IPS DF 4.7 (cell line): Measurements from ENCODE around the gene ALDH16A1.
A peak's percentile ranks its signal among the peaks of the same experiment; 100 is the strongest.
"Not testable (repeated sequence)": the region's sequence is repeated elsewhere in the genome, so short reads cannot be mapped to it uniquely, and the experiment has no call there.

Experiments
- DNase-seq: peaks from one replicate; pipeline ENCODE4 v3.0.0-alpha.2; 2013; ENCODE audit warnings: low spot score; ENCODE audit errors: extremely low read depth

Gene ALDH16A1

DNA sequence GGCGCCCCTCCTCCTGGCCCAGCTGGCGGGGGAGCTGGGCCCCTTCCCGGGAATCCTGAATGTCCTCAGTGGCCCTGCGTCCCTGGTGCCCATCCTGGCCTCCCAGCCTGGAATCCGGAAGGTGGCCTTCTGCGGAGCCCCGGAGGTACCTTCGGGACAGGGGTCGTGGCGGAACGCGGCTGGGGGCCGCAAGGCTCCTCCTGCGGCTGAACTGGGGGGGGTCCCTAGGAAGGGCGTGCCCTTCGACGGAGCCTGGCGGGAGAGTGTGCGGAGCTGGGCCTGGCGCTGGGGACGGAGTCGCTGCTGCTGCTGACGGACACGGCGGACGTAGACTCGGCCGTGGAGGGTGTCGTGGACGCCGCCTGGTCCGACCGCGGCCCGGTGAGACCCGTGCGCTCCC is 8.6 kb downstream of the ALDH16A1 start:
- DNase-seq, result no peak

DNA sequence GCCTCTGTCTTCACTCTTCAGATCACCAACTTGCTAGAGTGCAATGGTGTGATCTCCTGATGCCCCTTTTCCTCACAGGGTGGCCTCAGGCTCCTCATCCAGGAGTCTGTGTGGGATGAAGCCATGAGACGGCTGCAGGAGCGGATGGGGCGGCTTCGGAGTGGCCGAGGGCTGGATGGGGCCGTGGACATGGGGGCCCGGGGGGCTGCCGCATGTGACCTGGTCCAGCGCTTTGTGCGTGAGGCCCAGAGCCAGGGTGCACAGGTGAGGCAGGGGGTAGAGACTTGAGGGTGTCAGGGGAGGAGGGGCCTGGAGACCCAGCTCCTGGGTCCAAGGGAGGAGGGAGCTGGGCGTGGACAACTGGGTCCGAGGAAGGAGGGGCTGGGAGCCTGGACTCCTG is 9.5 kb downstream of the ALDH16A1 start:
- DNase-seq, result no peak

DNA sequence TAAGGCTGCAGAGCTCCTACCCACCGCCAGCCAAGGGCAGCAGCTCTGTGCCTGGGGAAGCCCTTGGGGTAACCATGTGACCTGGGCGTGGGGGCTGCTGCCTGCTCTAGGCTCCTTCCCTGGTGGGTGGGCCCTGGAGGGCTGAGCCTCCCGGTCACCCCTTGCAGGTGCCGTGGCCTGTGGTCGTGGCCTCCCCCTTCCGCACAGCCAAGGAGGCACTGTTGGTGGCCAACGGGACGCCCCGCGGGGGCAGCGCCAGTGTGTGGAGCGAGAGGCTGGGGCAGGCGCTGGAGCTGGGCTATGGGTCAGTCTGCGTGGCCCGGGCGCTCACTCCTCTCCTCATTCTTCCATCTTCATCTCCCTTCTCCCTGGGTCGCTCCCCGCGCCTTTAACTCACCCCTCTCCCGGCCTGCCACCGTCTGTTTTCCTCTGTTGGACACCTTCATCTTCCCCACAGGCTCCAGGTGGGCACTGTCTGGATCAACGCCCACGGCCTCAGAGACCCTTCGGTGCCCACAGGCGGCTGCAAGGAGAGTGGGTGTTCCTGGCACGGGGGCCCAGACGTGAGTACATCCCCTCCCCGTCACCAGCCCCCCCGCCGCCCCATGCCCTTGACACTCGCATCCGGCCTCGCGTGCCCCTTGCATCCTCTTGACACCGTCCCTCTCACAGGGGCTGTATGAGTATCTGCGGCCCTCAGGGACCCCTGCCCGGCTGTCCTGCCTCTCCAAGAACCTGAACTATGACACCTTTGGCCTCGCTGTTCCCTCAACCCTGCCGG is 11.1 kb downstream of the ALDH16A1 start:
- no peak for DNase-seq

DNA sequence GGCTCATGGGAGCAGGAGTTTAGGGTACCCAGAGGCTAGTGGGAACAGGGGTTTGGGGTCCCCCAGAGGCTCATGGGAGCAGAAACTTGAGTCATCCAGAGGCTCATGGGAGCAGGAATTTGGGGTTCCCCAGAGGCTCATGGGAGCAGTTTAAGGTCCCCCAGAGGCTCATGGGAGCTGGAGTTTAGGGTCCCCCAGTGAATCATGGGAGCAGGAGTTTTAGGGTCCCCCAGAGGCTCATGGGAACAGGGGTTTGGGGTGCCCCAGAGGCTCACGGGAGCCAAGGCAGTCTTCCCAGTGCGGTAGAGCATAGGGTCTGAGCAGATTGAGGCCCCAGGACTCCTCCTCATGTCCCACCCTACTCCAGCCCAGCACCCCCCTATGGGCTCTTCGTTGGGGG is 12.3 kb downstream of the ALDH16A1 start:
- DNase-seq, result no peak

DNA sequence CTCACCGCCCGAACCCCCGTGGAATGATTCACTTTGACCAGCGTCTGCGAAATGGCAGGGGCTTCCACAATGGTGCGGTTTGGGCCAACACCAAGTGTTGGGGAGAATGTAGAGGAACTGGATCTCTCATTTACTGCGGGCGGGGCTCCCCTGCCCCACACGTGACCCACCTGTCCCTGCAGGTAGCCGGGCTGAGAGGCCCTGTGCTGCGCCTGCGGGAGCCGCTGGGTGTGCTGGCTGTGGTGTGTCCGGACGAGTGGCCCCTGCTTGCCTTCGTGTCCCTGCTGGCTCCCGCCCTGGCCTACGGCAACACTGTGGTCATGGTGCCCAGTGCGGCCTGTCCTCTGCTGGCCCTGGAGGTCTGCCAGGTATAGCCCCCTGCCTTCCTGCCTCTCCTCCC is 15.2 kb downstream of the ALDH16A1 start:
- no peak for DNase-seq

DNA sequence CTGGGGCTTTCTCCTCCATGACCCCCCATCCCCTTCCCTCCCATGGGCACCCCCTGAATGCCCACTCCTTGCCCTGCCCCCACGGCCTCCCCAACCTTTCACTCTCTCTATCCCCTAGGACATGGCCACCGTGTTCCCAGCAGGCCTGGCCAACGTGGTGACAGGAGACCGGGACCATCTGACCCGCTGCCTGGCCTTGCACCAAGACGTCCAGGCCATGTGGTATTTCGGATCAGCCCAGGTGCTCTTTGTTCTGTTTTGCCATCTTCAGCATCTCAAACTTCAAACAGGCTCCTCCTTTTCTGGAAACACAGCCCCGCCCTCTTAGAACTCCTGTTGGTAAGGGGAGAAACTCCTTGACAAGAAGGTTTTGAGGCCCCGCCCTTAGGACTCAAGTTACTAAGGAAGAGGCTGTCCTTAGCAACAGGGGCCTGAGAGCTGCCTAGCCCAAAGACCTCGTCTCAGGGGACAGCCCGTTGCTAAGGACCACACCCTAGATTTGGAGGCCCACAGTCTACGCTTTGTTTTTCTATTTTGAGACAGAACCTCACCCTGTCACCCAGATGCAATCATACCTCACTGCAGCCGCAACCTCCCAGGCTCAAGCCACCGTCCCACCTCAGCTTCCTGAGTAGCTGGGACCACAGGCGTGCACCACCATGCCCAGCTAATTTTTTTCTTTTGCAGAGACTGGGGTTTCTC is 15.9 kb downstream of the ALDH16A1 start:
- DNase-seq, result peak; percentile 82

DNA sequence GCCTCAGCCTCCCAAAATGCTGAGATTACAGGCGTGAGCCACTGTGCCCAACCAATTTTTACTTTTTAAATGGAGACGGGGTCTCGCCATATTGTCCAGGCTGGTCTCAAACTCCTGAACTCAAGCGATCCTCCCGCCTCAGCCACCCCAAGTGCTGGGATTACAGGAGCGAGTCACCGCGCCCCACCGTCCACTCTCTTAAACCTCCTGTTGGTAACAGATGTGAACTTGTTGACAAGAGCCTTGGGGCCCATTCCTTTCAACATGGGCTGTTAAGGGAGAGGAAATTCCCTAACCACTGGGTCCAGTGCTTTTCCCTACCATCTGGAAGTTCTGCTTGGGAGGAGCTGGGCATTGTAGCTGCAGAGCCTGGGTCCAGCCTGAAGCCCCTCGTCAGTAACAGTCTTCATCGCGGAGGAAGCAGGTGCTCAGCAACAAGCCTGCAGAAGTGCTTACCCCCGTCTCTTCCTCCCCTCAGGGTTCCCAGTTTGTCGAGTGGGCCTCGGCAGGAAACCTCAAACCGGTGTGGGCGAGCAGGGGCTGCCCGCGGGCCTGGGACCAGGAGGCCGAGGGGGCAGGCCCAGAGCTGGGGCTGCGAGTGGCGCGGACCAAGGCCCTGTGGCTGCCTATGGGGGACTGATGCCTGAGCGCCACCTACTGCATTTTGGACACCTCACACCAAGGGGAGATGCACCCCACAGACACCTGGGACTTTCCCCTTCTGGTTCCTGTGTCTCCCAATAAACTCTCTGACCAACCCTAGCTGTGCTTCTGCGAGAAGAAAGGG is 17.0 kb downstream of the ALDH16A1 start:
- no peak for DNase-seq

DNA sequence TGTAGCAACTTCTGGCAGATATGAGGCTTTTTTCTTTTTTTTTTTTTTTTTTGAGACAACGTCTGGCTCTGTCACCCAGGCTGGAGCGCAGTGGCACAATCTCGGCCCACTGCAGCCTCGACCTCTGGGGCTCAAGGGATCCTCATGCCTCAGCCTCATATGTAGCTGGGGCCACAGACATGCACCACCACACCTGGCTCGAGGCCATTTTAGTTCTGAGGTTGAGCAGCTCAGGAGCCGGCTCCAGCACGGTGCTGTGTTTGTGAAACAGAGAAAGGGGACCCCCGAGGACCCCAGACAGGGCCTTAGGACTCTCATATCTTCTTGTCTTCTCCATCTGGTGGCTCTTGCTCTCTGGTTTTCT is 17.6 kb downstream of the ALDH16A1 start:
- no peak for DNase-seq

DNA sequence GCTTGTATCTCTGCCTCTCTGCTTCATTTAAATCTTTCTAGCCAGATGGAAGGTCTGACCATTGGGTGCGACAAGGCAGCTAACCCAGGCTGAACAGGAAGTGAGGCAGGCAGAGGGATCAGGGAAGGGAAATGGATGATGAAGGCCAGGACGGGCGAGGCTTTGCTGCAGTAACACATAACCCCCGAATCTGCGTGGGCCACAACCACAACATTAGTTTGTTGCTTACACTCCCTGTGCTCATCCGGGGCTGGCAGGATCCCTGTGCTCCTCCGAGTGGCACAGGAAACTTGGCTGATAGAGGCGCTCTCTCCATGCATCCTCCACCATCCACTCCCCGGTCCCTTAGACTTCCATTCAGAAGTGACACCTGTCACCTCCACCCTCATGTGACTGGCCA is 19.9 kb downstream of the ALDH16A1 start:
- DNase-seq, result no peak

DNA sequence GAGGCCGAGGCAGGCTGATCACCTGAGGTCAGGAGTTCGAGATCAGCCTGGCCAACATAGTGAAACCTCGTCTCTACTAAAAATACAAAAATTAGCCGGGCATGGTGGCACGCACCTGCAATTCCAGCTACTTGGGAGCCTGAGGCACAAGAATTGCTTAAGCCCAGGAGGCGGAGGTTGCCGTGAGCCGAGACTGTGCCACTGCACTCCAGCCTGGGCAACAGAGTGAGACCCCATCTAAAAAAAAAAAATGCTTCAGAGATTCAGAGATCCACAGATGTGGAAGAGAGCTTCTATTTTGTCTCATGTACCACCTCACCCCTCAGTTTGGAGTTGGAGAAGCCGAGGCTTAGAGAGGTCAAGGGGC is 20.5 kb downstream of the ALDH16A1 start:
- DNase-seq, result not testable (repeated sequence)

DNA sequence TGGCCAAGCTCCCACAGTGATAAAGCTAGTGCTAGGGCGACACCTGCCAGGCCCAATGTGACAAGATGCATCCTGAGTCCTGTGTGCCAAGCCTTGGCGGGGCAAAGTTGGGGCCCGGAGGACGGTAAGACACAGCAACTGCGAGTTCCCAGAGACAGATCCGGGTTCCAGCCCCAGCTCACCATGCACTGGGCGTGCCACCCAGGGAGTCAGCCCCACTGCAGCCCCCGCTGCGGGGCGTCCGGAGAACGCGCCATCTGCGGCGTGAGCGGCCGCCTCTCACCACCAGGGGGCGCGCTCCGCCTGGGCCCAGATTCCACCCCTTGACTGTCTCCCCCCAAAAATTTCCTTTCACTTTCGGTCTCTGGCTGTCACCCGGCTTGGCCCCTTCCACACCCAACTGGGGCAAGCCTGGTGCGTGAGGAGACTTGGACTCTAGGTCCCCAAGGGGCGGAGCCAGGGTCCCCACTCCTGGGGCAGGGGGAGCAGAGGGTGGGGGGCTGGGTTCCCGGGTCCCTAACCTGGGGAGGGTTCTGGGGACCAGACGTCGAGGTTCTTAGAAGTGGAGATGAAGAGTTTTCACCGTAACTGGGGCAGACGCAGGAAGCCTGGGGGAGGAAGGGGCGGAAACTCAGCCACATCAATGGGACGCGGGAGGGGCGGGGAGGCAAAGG is 21.0 kb downstream of the ALDH16A1 start, which contains the start of gene FLT3LG:
Gene FLT3LG (plus strand): TSS at position 348 of the 674 bp plus-strand sequence. CDS start 425 bp downstream, outside the sequence.
- DNase-seq, result no peak

DNA sequence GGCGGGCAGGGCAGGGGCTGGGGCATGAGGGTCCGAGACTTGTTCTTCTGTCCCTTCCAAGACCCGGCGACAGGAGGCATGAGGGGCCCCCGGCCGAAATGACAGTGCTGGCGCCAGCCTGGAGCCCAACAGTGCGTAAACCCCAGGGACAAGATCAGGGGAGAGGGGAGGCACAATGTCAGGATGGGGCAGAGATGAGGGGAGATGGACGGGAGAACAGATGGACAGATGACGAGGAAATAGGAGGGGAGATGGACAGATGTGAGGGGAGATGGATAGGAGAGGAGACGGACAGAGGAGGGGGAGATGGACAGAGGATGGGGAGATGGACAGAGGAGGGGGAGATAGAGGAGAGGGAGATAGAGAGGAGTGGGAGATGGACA is 21.5 kb downstream of the ALDH16A1 start:
- DNase-seq, result no peak

DNA sequence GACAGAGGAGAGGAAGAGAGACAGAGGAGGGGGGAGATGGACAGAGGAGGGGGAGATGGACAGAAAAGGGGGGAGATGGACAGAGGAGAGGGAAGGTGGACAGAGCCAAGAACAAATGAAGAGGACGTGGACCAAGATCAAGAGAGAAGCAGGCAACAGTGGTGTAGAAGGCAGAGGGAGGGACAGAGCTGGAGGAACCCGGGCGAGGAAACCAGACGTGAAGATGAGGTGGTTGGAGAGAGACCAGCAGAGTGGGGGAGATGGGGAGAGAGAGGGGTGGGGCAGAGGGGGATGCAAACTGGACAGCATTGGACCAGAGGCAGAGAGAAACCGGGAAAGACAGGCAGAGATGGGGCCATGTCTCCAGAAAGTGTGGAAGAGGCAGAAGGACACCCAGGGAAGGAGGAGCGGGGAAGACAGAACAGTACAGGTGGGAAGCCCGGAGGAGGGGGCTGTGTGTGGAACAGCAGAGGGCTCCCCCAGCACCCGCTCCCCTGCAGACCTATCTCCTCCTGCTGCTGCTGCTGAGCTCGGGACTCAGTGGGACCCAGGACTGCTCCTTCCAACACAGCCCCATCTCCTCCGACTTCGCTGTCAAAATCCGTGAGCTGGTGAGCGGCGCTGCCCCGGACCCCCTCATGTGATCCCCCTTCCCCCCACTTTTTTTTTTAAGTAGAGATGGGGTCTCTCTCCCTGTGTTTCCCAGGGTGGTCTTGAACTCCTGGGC is 22.3 kb downstream of the ALDH16A1 start:
- no peak for DNase-seq

DNA sequence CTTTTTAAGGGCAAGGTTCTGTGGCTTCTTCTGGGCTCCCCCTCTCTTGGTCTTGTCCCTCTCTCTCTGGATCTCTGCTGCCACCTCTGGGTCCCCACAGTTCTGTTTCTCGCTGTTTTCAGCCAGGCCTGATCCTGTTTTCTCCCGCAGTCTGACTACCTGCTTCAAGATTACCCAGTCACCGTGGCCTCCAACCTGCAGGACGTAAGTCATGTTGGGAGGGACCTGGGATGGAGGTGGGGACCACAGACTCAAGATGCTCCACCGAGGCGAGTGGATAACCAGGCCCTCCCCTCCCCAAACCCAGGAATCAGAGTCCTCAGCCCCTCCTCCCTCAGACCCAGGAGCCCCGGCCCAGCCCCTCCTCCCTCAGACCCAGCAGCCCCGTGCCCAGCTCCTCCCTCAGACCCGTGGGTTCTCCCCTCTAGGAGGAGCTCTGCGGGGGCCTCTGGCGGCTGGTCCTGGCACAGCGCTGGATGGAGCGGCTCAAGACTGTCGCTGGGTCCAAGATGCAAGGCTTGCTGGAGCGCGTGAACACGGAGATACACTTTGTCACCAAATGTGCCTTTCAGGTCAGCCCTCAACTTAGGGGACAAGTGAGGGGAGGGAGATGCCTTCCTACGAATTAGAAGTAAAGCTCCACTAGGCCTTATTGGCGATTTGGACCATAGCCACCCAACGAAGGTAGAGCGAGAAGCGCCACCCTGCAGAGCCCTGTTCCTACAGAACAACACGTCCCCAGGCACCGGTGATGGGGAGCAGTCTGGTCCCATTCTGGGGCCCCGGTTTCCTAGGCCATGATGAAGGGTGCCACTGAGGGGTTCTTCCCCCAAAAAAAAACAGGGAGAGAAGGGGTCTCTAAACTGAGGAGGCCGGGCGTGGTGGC is 23.2 kb downstream of the ALDH16A1 start:
- no peak for DNase-seq

DNA sequence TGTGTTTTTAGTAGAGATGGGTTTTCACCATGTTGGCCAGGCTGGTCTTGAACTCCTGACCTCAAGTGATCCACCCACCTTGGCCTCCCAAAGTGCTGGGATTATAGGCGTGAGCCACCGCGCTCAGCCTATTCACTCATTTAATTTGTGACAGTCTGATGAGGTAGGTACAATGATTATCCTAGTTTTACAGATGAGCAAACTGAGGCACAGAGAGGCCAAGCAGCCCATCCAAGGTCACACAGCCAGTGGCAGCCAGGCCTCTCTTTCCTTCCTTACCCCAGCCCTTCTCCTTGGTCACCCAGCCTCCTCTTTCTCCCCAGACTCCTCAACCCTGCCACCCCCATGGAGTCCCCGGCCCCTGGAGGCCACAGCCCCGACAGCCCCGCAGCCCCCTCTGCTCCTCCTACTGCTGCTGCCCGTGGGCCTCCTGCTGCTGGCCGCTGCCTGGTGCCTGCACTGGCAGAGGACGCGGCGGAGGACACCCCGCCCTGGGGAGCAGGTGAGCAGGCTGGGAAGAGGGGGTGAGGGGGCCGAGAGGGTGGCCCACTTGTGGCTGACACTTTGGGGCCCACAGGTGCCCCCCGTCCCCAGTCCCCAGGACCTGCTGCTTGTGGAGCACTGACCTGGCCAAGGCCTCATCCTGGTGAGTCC is 27.1 kb downstream of the ALDH16A1 start:
- DNase-seq, result no peak

DNA sequence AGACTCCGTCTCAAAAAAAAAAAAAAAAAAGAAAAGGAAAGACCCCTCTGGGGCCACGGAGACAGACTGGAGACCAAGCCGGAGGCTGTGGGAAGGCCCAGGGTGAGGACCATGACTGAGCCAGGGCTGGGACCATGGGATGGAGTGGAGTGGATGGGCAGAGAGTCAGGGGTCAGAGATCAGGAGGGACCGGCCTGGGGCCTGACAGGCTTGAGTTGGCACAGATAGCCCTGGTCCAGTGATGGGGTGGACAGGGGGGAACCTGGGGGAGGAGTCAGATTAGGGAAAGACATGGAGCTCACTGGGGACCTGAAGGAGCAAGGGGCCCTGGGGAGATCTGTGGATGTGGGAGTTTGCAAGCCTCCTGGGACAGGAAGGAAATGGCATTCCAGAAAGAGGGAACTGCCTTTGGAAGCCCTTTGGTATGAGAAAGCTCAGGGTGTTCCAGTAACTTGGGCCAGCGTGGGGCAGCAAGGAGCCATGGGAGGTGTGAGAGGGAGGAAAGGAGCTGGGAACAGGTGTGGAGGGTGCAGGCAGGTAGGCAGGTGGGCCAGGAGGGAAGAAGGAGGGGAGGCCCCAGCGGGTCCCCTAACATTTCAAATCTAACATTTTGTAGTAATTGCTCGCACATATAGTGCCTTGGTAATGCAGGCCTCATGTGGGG is 28.1 kb downstream of the ALDH16A1 start:
- no peak for DNase-seq

DNA sequence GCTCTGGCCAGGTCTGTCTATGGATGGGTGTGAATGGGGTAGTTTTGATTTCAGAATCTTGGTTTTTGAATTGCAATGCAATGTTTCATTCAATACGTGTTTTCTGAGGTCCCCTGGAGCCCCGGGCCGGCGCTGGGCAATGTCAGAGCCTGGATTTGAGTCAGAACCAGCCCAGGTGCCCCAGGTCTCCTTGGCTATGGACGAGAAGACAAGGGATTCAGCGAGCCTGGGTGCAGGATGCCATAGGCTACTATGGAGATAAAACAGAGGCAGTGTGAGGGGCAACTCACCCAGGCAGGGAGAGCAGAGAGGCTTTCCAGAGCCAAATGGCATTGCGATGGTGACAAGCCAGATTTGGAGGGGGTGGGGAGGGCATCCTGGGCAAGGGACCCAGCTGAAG is 33.2 kb downstream of the ALDH16A1 start:
- no peak for DNase-seq

DNA sequence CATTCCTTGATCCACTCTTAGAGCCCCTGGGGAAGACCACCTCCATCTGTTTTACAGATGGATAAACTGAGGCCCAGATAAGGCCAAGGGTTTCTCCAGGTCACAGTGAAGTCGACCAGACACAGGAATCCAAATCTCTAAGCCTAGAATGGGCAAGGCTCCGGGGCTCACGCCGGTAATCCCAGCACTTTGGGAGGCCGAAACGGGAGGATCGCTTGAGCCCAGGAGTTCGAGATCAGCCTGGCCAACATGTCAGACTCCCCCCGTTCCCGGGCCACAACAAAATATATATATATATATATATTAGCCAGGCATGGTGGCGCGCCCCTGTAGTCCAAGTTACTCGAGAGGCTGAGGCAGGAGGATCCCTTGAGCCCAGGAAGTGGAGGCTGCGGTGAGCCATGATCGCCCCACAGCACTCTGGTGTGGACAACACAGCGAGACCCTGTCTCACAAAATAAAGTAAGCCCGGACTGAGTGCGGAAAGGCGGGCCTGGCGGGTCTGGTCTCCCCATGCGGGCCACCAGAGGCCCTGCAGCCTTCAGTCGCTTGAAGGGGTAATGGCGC is 33.8 kb downstream of the ALDH16A1 start:
- DNase-seq, result no peak
